HEK293 (cell line): ENCODE data around the gene MACO1.
A peak's percentile ranks its signal among the peaks of the same experiment; 100 is the strongest.

Source experiments
- CTCF ChIA-PET: fragments of 350-600 bp; formaldehyde crosslinking; extraction: SDS; loops from one replicate; lab custom pipeline; 2021; ENCODE audit warnings: antibody characterized with exemption; lab: Yijun Ruan, JAX
- POLR2A ChIA-PET: fragments of 300-600 bp; formaldehyde crosslinking; extraction: SDS; loops from one replicate; lab custom pipeline; 2020; ENCODE audit warnings: antibody characterized with exemption, inconsistent platforms; lab: Yijun Ruan, JAX
- H3K27ac ChIP-seq: fragments of 200-500 bp; sonication (Bioruptor generic); 2 replicates; pipeline ENCODE4 v1.5.1; 2014; ENCODE audit warnings: low read depth, low read length, control low read depth, inconsistent platforms; ENCODE audit errors: extremely low read depth
- H3K36me3 ChIP-seq, 2 experiments: fragments of 200-500 bp in 1 of 2; sonication (Bioruptor generic) in 1 of 2; 1 replicate in 1 of 2; 2 replicates in 1 of 2; pipeline ENCODE4 v1.5.1; 2014 to 2017; ENCODE audit warnings: inconsistent platforms in 2 of 2, low read length in 2 of 2; ENCODE audit not compliant: control insufficient read depth in 2 of 2, insufficient read depth in 1 of 2
- H3K4me1 ChIP-seq: fragments of 200-500 bp; sonication (Bioruptor generic); 2 replicates; pipeline ENCODE4 v1.5.1; 2014; ENCODE audit warnings: mild to moderate bottlenecking, low read length, inconsistent platforms; ENCODE audit not compliant: control insufficient read depth, insufficient read depth
- H3K4me3 ChIP-seq: 2 replicates; pipeline ENCODE4 v1.5.1; 2011; ENCODE audit warnings: low read depth, mild to moderate bottlenecking, control low read depth, low read length, moderate library complexity
- H3K9me3 ChIP-seq: fragments of 200-500 bp; sonication (Bioruptor generic); 2 replicates; pipeline ENCODE4 v1.5.1; 2014; ENCODE audit warnings: low read depth, low read length, inconsistent platforms; ENCODE audit not compliant: control insufficient read depth, insufficient read depth
- FEZF1 ChIP-seq: fragments of 450-650 bp; formaldehyde crosslinking; IDR thresholded peaks from 2 replicates; pipeline ENCODE4 v1.5.1; 2016; ENCODE audit warnings: missing biosample characterization, missing genetic modification characterization
- GLIS2 ChIP-seq: fragments of 450-650 bp; formaldehyde crosslinking; IDR thresholded peaks from 2 replicates; pipeline ENCODE4 v1.5.1; 2016; ENCODE audit warnings: missing biosample characterization, missing genetic modification characterization
- HOXA7 ChIP-seq: sonication (generic); formaldehyde crosslinking; IDR thresholded peaks from 2 replicates; pipeline ENCODE4 v1.8.1; 2022; ENCODE audit warnings: missing genetic modification reagents, borderline replicate concordance
- MEIS1 ChIP-seq: sonication (generic); formaldehyde crosslinking; IDR thresholded peaks from 2 replicates; pipeline ENCODE4 v1.8.1; 2022; ENCODE audit warnings: missing genetic modification reagents, mild to moderate bottlenecking, borderline replicate concordance
- RBAK ChIP-seq: fragments of 450-650 bp; formaldehyde crosslinking; IDR thresholded peaks from 2 replicates; pipeline ENCODE4 v1.5.1; 2016; ENCODE audit warnings: missing biosample characterization, missing genetic modification characterization
- REPIN1 ChIP-seq: fragments of 450-650 bp; formaldehyde crosslinking; IDR thresholded peaks from 2 replicates; pipeline ENCODE4 v1.5.1; 2017; ENCODE audit warnings: missing biosample characterization, missing genetic modification characterization, low read depth
- SCRT2 ChIP-seq: fragments of 450-650 bp; formaldehyde crosslinking; IDR thresholded peaks from 2 replicates; pipeline ENCODE4 v1.5.1; 2016; ENCODE audit warnings: missing biosample characterization, missing genetic modification characterization
- YY1 ChIP-seq: fragments of 450-650 bp; formaldehyde crosslinking; IDR thresholded peaks from 2 replicates; pipeline ENCODE4 v1.5.1; 2018; ENCODE audit warnings: missing biosample characterization, missing genetic modification characterization
- ZNF155 ChIP-seq: fragments of 450-650 bp; formaldehyde crosslinking; IDR thresholded peaks from 2 replicates; pipeline ENCODE4 v1.5.1; 2016; ENCODE audit warnings: missing biosample characterization, missing genetic modification characterization
- ZNF157 ChIP-seq: fragments of 450-650 bp; formaldehyde crosslinking; IDR thresholded peaks from 2 replicates; pipeline ENCODE4 v1.5.1; 2016; ENCODE audit warnings: missing biosample characterization, missing genetic modification characterization
- ZNF214 ChIP-seq: fragments of 450-650 bp; formaldehyde crosslinking; IDR thresholded peaks from 2 replicates; pipeline ENCODE4 v1.5.1; 2017; ENCODE audit warnings: missing biosample characterization, mild to moderate bottlenecking, missing genetic modification characterization, borderline replicate concordance
- ZNF394 ChIP-seq: fragments of 450-650 bp; formaldehyde crosslinking; IDR thresholded peaks from 2 replicates; pipeline ENCODE4 v1.5.1; 2016; ENCODE audit warnings: missing biosample characterization, missing genetic modification characterization, mild to moderate bottlenecking, moderate library complexity, borderline replicate concordance
- ZNF530 ChIP-seq: fragments of 450-650 bp; formaldehyde crosslinking; IDR thresholded peaks from 2 replicates; pipeline ENCODE4 v1.5.1; 2016; ENCODE audit warnings: low read depth, missing biosample characterization, missing genetic modification characterization
- ZNF548 ChIP-seq: fragments of 450-650 bp; formaldehyde crosslinking; IDR thresholded peaks from 2 replicates; pipeline ENCODE4 v1.5.1; 2016; ENCODE audit warnings: missing biosample characterization, missing genetic modification characterization
- ZNF560 ChIP-seq: fragments of 450-650 bp; formaldehyde crosslinking; IDR thresholded peaks from 2 replicates; pipeline ENCODE4 v1.5.1; 2017; ENCODE audit warnings: missing biosample characterization, missing genetic modification characterization, borderline replicate concordance
- ZNF600 ChIP-seq: fragments of 450-650 bp; formaldehyde crosslinking; IDR thresholded peaks from 2 replicates; pipeline ENCODE4 v1.5.1; 2016; ENCODE audit warnings: missing biosample characterization, missing genetic modification characterization
- ZNF660 ChIP-seq: fragments of 450-650 bp; IDR thresholded peaks from 2 replicates; pipeline ENCODE4 v1.5.1; 2018; ENCODE audit warnings: missing biosample characterization, mild to moderate bottlenecking, missing genetic modification characterization
- ZXDB ChIP-seq: fragments of 450-650 bp; formaldehyde crosslinking; IDR thresholded peaks from 2 replicates; pipeline ENCODE4 v1.5.1; 2016; ENCODE audit warnings: missing biosample characterization, missing genetic modification characterization
- TF ChIP-seq, protein P1 (sequence below): fragments of 450-650 bp; formaldehyde crosslinking; IDR thresholded peaks from 2 replicates; pipeline ENCODE4 v1.5.1; 2017; ENCODE audit warnings: missing biosample characterization, missing genetic modification characterization
- TF ChIP-seq, protein P2 (sequence below): fragments of 450-650 bp; formaldehyde crosslinking; IDR thresholded peaks from 2 replicates; pipeline ENCODE4 v1.5.1; 2016; ENCODE audit warnings: missing biosample characterization, missing genetic modification characterization
- TF ChIP-seq, protein P3 (sequence below): fragments of 450-650 bp; formaldehyde crosslinking; IDR thresholded peaks from 2 replicates; pipeline ENCODE4 v1.5.1; 2016; ENCODE audit warnings: missing biosample characterization, missing genetic modification characterization
- TF ChIP-seq, protein P4 (sequence below): fragments of 450-650 bp; formaldehyde crosslinking; IDR thresholded peaks from 2 replicates; pipeline ENCODE4 v1.5.1; 2017; ENCODE audit warnings: missing biosample characterization, missing genetic modification characterization
- TF ChIP-seq, protein P5 (sequence below): fragments of 450-650 bp; formaldehyde crosslinking; IDR thresholded peaks from 2 replicates; pipeline ENCODE4 v1.5.1; 2016; ENCODE audit warnings: missing biosample characterization, missing genetic modification characterization

Gene MACO1

DNA sequence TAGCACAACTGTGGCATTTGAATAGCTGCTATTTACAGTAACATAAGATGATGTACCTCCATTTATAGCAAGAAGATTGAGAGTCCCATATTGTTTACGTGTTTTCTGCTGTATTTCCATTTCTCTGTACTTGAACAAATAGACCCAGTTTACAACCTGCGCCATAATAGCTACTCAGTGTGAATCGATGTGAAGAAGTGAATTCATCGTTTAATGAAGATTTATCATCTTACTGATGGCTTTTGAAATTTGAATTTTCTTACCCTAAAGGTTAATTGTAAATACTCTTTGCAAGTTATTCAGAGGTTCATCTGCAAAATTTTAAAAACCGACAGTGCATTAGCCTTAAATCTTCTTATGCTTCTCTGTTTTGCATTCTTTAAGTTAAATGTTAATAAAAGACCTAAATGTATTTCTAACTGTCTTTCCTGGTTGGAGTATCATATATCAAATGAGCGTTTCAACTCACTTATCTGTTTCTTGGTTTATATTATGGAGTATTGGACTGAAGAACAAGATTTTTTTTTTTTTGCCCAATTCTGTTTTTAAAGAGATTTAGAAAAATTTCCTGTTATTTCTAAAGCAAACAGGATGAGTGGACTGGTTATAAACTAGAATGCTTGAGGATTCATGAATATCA lies 2.2 kb downstream of the MACO1 start (continued):
- TF ChIP-seq, protein P1, sequence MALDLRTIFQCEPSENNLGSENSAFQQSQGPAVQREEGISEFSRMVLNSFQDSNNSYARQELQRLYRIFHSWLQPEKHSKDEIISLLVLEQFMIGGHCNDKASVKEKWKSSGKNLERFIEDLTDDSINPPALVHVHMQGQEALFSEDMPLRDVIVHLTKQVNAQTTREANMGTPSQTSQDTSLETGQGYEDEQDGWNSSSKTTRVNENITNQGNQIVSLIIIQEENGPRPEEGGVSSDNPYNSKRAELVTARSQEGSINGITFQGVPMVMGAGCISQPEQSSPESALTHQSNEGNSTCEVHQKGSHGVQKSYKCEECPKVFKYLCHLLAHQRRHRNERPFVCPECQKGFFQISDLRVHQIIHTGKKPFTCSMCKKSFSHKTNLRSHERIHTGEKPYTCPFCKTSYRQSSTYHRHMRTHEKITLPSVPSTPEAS (tag by site-specific recombination), result no peak
- TF ChIP-seq HOXA7, result no peak
- TF ChIP-seq RBAK (tag by site-specific recombination), result no peak

DNA sequence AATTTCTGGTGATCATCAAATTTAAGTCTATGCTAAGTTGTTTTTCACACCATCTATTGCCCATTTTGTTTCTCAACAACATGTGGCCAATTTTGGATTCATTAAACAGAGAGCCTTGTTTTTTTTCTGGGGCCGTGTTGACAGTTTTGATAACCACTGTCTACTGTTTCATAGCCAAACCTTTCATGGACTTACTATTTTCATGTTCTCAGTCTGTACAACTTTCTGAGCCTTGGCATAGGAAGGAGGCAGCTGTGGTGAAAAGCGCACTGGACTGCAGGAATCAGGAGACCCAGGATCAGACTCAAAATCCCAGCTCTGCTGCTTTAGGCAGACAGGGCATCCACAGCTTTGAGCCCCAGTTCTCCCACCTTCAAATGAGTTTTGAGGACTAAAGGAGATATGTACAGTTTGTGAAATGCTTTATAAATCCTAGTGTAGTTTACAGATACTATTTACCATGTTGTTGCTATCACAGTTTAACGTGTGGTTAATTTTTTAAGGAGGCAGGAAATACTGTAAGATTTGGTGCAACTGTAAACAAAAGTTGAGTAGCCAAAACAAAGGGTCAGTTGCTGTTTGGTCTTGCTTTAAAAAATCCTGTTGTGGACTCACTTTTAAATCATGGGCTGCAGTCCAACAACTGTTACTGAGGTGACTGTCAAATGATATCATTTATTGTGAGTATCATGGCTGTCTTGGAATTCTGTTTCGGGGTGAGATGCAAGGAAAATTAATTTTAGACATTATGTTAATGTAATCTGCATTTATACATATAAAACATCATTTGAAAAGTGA lies 2.9 kb downstream of the MACO1 start:
- H3K4me3 ChIP-seq, result no peak overlapping the region; the same call in 1 of the 2 replicates
- H3K36me3 ChIP-seq, result peaks cover 0 to 4% of the 10 kb centered on the region in 2 experiments; a peak in 1 of 3 replicates
- H3K9me3 ChIP-seq, result no peaks in the 10 kb centered on the region
- ChIA-PET CTCF (interaction anchor here (1.1 kb wide), 1 partner anchor 69 kb away, joined by 3 read pairs; no protein-coding TSS in a partner anchor), POLR2A (no interaction called here)
- no peak overlapping the region; the same call in 1 of the 2 replicates for H3K27ac ChIP-seq
- H3K4me1 ChIP-seq, result peaks cover 35% of the 10 kb centered on the region
- TF ChIP-seq, protein P2, sequence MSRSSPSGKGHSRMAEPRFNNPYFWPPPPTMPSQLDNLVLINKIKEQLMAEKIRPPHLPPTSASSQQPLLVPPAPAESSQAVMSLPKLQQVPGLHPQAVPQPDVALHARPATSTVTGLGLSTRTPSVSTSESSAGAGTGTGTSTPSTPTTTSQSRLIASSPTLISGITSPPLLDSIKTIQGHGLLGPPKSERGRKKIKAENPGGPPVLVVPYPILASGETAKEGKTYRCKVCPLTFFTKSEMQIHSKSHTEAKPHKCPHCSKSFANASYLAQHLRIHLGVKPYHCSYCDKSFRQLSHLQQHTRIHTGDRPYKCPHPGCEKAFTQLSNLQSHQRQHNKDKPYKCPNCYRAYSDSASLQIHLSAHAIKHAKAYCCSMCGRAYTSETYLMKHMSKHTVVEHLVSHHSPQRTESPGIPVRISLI, result no peak
- TF ChIP-seq ZNF157 (tag by site-specific recombination) (no peak), ZNF600 (tag by site-specific recombination) (peak; percentile 46; the same call in 1 of the 2 replicates), ZNF548 (tag by site-specific recombination) (no peak), SCRT2 (tag by site-specific recombination) (0 out of 2 replicates have a peak, but pooled peaks have one; percentile 35), ZNF394 (no peak), ZNF214 (no peak), MEIS1 (CRISPR knock-in tag) (no peak), FEZF1 (tag by site-specific recombination) (peak; percentile 78), REPIN1 (tag by site-specific recombination) (no peak), ZNF660 (tag by site-specific recombination) (no peak), ZXDB (peak; percentile 1; the same call in 1 of the 2 replicates), RBAK (tag by site-specific recombination) (no peak), ZNF155 (no peak), ZNF560 (tag by site-specific recombination) (no peak), GLIS2 (tag by site-specific recombination) (no peak), YY1 (tag by site-specific recombination) (no peak), ZNF530 (tag by site-specific recombination) (no peak)
- TF ChIP-seq, protein P3, sequence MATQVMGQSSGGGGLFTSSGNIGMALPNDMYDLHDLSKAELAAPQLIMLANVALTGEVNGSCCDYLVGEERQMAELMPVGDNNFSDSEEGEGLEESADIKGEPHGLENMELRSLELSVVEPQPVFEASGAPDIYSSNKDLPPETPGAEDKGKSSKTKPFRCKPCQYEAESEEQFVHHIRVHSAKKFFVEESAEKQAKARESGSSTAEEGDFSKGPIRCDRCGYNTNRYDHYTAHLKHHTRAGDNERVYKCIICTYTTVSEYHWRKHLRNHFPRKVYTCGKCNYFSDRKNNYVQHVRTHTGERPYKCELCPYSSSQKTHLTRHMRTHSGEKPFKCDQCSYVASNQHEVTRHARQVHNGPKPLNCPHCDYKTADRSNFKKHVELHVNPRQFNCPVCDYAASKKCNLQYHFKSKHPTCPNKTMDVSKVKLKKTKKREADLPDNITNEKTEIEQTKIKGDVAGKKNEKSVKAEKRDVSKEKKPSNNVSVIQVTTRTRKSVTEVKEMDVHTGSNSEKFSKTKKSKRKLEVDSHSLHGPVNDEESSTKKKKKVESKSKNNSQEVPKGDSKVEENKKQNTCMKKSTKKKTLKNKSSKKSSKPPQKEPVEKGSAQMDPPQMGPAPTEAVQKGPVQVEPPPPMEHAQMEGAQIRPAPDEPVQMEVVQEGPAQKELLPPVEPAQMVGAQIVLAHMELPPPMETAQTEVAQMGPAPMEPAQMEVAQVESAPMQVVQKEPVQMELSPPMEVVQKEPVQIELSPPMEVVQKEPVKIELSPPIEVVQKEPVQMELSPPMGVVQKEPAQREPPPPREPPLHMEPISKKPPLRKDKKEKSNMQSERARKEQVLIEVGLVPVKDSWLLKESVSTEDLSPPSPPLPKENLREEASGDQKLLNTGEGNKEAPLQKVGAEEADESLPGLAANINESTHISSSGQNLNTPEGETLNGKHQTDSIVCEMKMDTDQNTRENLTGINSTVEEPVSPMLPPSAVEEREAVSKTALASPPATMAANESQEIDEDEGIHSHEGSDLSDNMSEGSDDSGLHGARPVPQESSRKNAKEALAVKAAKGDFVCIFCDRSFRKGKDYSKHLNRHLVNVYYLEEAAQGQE (tag by site-specific recombination), result no peak
- TF ChIP-seq, protein P4, sequence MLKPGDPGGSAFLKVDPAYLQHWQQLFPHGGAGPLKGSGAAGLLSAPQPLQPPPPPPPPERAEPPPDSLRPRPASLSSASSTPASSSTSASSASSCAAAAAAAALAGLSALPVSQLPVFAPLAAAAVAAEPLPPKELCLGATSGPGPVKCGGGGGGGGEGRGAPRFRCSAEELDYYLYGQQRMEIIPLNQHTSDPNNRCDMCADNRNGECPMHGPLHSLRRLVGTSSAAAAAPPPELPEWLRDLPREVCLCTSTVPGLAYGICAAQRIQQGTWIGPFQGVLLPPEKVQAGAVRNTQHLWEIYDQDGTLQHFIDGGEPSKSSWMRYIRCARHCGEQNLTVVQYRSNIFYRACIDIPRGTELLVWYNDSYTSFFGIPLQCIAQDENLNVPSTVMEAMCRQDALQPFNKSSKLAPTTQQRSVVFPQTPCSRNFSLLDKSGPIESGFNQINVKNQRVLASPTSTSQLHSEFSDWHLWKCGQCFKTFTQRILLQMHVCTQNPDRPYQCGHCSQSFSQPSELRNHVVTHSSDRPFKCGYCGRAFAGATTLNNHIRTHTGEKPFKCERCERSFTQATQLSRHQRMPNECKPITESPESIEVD (tag by site-specific recombination), result peak; percentile 50
- TF ChIP-seq, protein P5, sequence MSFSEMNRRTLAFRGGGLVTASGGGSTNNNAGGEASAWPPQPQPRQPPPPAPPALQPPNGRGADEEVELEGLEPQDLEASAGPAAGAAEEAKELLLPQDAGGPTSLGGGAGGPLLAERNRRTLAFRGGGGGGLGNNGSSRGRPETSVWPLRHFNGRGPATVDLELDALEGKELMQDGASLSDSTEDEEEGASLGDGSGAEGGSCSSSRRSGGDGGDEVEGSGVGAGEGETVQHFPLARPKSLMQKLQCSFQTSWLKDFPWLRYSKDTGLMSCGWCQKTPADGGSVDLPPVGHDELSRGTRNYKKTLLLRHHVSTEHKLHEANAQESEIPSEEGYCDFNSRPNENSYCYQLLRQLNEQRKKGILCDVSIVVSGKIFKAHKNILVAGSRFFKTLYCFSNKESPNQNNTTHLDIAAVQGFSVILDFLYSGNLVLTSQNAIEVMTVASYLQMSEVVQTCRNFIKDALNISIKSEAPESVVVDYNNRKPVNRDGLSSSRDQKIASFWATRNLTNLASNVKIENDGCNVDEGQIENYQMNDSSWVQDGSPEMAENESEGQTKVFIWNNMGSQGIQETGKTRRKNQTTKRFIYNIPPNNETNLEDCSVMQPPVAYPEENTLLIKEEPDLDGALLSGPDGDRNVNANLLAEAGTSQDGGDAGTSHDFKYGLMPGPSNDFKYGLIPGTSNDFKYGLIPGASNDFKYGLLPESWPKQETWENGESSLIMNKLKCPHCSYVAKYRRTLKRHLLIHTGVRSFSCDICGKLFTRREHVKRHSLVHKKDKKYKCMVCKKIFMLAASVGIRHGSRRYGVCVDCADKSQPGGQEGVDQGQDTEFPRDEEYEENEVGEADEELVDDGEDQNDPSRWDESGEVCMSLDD (tag by site-specific recombination), result no peak
